Measurements from ENCODE around the gene DNAH2. TPM values are rescaled to one million over a fixed set of nuclear protein-coding genes. Genes with fewer than 3 reads are reported as not detected.
A peak's percentile ranks its signal among the peaks of the same experiment; 100 is the strongest.

DNAH2 gene
- total and polyA plus RNA-seq, 2 of the 13 experiments (the other 11 are each of a cell fraction or from before 2014, with no cell fraction given): not detected

DNA sequence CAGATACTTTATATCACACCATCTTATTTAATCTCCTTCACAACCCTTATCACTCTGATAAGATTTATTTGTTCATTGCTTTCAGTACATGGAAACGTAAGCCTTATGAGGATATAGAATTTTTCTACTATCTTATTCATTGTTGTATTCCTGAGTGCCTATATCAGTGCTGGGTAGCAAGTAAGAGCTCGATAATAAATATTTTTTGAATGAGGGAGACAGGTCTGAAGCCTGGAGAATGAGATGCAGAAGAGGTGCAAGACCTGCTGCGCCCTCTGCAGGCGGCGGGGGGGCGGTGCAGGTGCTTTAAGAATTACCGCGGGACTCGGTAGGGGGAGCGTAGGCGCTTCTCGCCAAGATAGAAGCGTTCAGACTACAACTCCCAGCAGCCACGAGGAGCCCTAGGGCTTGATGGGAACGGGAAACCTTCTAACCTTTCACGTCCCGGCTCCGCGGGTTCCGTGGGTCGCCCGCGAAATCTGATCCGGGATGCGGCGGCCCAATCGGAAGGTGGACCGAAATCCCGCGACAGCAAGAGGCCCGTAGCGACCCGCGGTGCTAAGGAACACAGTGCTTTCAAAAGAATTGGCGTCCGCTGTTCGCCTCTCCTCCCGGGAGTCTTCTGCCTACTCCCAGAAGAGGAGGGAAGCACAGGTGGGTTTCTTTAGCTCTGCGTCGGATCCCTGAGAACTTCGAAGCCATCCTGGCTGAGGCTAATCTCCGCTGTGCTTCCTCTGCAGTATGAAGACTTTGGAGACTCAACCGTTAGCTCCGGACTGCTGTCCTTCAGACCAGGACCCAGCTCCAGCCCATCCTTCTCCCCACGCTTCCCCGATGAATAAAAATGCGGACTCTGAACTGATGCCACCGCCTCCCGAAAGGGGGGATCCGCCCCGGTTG lies 29.4 kb upstream of the DNAH2 start, which contains the start of gene WRAP53:
TSS of gene WRAP53 (plus strand) at position 570 of the 900 bp plus-strand sequence. CDS start at position 742, 172 bp downstream.
- Histone ChIP-seq H3K4me1 (ENCODE audit: insufficient read depth, low read length) (peaks cover 33% of the 10 kb centered on the region), H3K4me2 (ENCODE audit: low read depth, low read length) (peak within 1 kb of the TSS; percentile 98), H3K9ac (ENCODE audit: insufficient read depth, low read depth, low read length) (peak within 1 kb of the TSS; percentile 97), H2AFZ (ENCODE audit: low read length) (peak within 1 kb of the TSS; percentile 96), H4K20me1 (ENCODE audit: insufficient read depth, low read length) (no peaks in the 10 kb centered on the region; the same call in 1 of the 2 replicates), H3K9me3 (ENCODE audit: low read length) (no peaks in the 10 kb centered on the region), H3K36me3 (replicated peaks in 1 of 2; ENCODE audit: control insufficient read depth in 1 of 2, insufficient read depth in 2 of 2, low read length in 2 of 2) (no peaks in the 10 kb centered on the region; a peak in 1 of 5 replicates), H3K27ac (ENCODE audit: extremely low read length, insufficient read depth, low read length) (peak within 1 kb of the TSS; percentile 95), H3K4me3 (replicated peaks in 1 of 3; ENCODE audit: insufficient read depth in 1 of 3, low read depth in 2 of 3, low read length in 3 of 3) (peak within 1 kb of the TSS; percentile 93 to 98 (median 95)), H3K27me3 (ENCODE audit: control insufficient read depth in 1 of 2, insufficient read depth in 2 of 2, low read length in 2 of 2) (no peaks in the 10 kb centered on the region; a peak in 1 of 5 replicates), H3K79me2 (ENCODE audit: insufficient read depth, low read length) (peaks cover 47% of the 10 kb centered on the region)
- in situ Hi-C loops (cut with HindIII; ENCODE audit: extremely low pct_ligation_motif_present, low pct_unique_long_range_greater_than_20kb) (loop anchor here (5.0 kb wide), 2 partner anchors 56 to 101 kb away; partner anchors contain the start of gene SHBG), intact Hi-C loops (cut with micrococcal nuclease; ENCODE audit: unreplicated experiment) (loop anchor here (5.0 kb wide), 2 partner anchors 56 to 116 kb away; partner anchors contain the start of gene SHBG)
- no TSS peak for BruUV-seq (replicated peaks)
- ATAC-seq (peak; percentile 90), FAIRE-seq (peak; percentile 85), DNase-seq (ENCODE audit: low spot score) (peak; percentile 98)
- 2% methylated on average over 21 of the region's 51 CpGs for WGBS (ENCODE audit: low lambda C conversion rate)
- POLR2A ChIA-PET: interaction anchor here (0.7 to 5.5 kb wide), 36 partner anchors 11 to 642 kb away, joined by 3 to 89 read pairs (median 6); partner anchors contain the start of genes ATP1B2, BORCS6, CD68 and CHRNB1
- CTCF ChIA-PET (ENCODE audit: low intra/inter-chr PET ratio, low total read pairs): interaction anchor here (1.3 to 1.8 kb wide), 3 partner anchors 29 to 101 kb away, joined by 3 to 12 read pairs (median 5); partner anchors contain the start of gene DNAH2
- peak; percentile 22 for TF ChIP-seq AGO2 (optimal IDR thresholded peaks at IDR 0.05; ENCODE audit: low read depth, low read length)
- peak; percentile 96 for TF ChIP-seq ZNF143 (CRISPR knock-in tag; IDR thresholded peaks at IDR 0.05)
- TF ChIP-seq, protein P1, sequence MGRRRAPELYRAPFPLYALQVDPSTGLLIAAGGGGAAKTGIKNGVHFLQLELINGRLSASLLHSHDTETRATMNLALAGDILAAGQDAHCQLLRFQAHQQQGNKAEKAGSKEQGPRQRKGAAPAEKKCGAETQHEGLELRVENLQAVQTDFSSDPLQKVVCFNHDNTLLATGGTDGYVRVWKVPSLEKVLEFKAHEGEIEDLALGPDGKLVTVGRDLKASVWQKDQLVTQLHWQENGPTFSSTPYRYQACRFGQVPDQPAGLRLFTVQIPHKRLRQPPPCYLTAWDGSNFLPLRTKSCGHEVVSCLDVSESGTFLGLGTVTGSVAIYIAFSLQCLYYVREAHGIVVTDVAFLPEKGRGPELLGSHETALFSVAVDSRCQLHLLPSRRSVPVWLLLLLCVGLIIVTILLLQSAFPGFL (CRISPR knock-in tag; IDR thresholded peaks at IDR 0.05): no peak
- TF ChIP-seq SIX4 (CRISPR knock-in tag; IDR thresholded peaks at IDR 0.05): peak; percentile 97
- peak; percentile 66 for TF ChIP-seq SALL1 (CRISPR knock-in tag; IDR thresholded peaks at IDR 0.05)
- TF ChIP-seq SP1 (IDR thresholded peaks at IDR 0.05): no peak
- no peak; the same call in 1 of the 2 replicates for TF ChIP-seq SP1 (CRISPR knock-in tag; IDR thresholded peaks at IDR 0.05)
- peak; percentile 53; the same call in 1 of the 2 replicates for TF ChIP-seq ZNF350 (CRISPR knock-in tag; IDR thresholded peaks at IDR 0.05; ENCODE audit: borderline replicate concordance, low read depth)
- peak; percentile 84 for TF ChIP-seq HOXA3 (CRISPR knock-in tag; IDR thresholded peaks at IDR 0.05)
- no peak for TF ChIP-seq ZNF562 (CRISPR knock-in tag; IDR thresholded peaks at IDR 0.05; ENCODE audit: borderline replicate concordance)
- TF ChIP-seq MEIS2 (CRISPR knock-in tag; IDR thresholded peaks at IDR 0.05): no peak
- peak; percentile 90; the same call in 2 of the 3 replicates for TF ChIP-seq MXI1 (IDR thresholded peaks at IDR 0.05; ENCODE audit: borderline replicate concordance, low read depth, low read length)
- TF ChIP-seq, protein P2, sequence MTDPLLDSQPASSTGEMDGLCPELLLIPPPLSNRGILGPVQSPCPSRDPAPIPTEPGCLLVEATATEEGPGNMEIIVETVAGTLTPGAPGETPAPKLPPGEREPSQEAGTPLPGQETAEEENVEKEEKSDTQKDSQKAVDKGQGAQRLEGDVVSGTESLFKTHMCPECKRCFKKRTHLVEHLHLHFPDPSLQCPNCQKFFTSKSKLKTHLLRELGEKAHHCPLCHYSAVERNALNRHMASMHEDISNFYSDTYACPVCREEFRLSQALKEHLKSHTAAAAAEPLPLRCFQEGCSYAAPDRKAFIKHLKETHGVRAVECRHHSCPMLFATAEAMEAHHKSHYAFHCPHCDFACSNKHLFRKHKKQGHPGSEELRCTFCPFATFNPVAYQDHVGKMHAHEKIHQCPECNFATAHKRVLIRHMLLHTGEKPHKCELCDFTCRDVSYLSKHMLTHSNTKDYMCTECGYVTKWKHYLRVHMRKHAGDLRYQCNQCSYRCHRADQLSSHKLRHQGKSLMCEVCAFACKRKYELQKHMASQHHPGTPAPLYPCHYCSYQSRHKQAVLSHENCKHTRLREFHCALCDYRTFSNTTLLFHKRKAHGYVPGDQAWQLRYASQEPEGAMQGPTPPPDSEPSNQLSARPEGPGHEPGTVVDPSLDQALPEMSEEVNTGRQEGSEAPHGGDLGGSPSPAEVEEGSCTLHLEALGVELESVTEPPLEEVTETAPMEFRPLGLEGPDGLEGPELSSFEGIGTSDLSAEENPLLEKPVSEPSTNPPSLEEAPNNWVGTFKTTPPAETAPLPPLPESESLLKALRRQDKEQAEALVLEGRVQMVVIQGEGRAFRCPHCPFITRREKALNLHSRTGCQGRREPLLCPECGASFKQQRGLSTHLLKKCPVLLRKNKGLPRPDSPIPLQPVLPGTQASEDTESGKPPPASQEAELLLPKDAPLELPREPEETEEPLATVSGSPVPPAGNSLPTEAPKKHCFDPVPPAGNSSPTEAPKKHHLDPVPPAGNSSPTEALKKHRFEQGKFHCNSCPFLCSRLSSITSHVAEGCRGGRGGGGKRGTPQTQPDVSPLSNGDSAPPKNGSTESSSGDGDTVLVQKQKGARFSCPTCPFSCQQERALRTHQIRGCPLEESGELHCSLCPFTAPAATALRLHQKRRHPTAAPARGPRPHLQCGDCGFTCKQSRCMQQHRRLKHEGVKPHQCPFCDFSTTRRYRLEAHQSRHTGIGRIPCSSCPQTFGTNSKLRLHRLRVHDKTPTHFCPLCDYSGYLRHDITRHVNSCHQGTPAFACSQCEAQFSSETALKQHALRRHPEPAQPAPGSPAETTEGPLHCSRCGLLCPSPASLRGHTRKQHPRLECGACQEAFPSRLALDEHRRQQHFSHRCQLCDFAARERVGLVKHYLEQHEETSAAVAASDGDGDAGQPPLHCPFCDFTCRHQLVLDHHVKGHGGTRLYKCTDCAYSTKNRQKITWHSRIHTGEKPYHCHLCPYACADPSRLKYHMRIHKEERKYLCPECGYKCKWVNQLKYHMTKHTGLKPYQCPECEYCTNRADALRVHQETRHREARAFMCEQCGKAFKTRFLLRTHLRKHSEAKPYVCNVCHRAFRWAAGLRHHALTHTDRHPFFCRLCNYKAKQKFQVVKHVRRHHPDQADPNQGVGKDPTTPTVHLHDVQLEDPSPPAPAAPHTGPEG (CRISPR knock-in tag; IDR thresholded peaks at IDR 0.05): no peak
- peak; percentile 40; the same call in 1 of the 2 replicates for TF ChIP-seq ZBTB7B (CRISPR knock-in tag; IDR thresholded peaks at IDR 0.05)
- 0 out of 2 replicates have a peak, but pooled peaks have one; percentile 16 for TF ChIP-seq MYC (CRISPR knock-in tag; IDR thresholded peaks at IDR 0.05; ENCODE audit: borderline replicate concordance)
- TF ChIP-seq NONO (IDR thresholded peaks at IDR 0.05): no peak
- TF ChIP-seq NONO (CRISPR knock-in tag; conservative IDR thresholded peaks at IDR 0.05): no peak; the same call in none of the 2 replicates
